ENCODE measurements around the gene RECQL5.

GRCh38 chr17:75689441-75689873 is 22.5 kb upstream of the RECQL5 start:
- TF ChIP-seq CTCF (IDR thresholded peaks at IDR 0.05 in 8 of 11, conservative IDR thresholded peaks at IDR 0.05 in 3 of 11) (no peak), POLR2AphosphoS5 (IDR thresholded peaks at IDR 0.05) (peak in 1 of 3 donors; percentile 53), POLR2A (IDR thresholded peaks at IDR 0.05) (no peak)
